IPS-18a (cell line): ENCODE results near the gene SLC9A2.

ENCODE experiments used
- H3K27ac ChIP-seq: one replicate; pipeline ENCODE4 v1.5.1; 2013; ENCODE audit warnings: low read length
- H3K27me3 ChIP-seq: one replicate; pipeline ENCODE4 v1.6.1; 2013; ENCODE audit warnings: mild to moderate bottlenecking, low read length; ENCODE audit not compliant: control insufficient read depth, insufficient read depth
- H3K36me3 ChIP-seq: one replicate; pipeline ENCODE4 v1.6.1; 2013; ENCODE audit warnings: low read depth, low read length; ENCODE audit not compliant: control insufficient read depth
- H3K4me1 ChIP-seq: one replicate; pipeline ENCODE4 v1.6.1; 2013; ENCODE audit warnings: low read depth, low read length; ENCODE audit not compliant: control insufficient read depth
- H3K4me3 ChIP-seq: one replicate; pipeline ENCODE4 v1.5.1; 2013; ENCODE audit warnings: low read length
- H3K9ac ChIP-seq: one replicate; pipeline ENCODE4 v1.6.1; 2013; ENCODE audit warnings: mild to moderate bottlenecking, low read length, moderate library complexity
- H3K9me3 ChIP-seq: one replicate; pipeline ENCODE4 v1.6.1; 2013; ENCODE audit warnings: low read depth, low read length; ENCODE audit not compliant: control insufficient read depth

SLC9A2 gene

GRCh38 chr2:102660574-102660973 is 41.2 kb downstream of the SLC9A2 start:
- Histone ChIP-seq H3K27me3 (no peaks in the 10 kb centered on the region), H3K9ac (no peak overlapping the region), H3K36me3 (no peaks in the 10 kb centered on the region), H3K4me3 (no peak overlapping the region), H3K27ac (no peak overlapping the region), H3K9me3 (no peaks in the 10 kb centered on the region), H3K4me1 (peaks cover 6% of the 10 kb centered on the region)

- no peaks in the 10 kb centered on the region for H3K9me3 ChIP-seq
- H3K9ac ChIP-seq: no peak overlapping the region
- H3K4me3 ChIP-seq: no peak overlapping the region
- H3K27ac ChIP-seq: no peak overlapping the region
- H3K36me3 ChIP-seq: no peaks in the 10 kb centered on the region
- H3K27me3 ChIP-seq: no peaks in the 10 kb centered on the region
- peaks cover 6% of the 10 kb centered on the region for H3K4me1 ChIP-seq
Observed at GRCh38 chr2:102661846-102662245, 42.5 kb downstream of the SLC9A2 start.

- no peak overlapping the region for H3K9ac ChIP-seq
- H3K4me3 ChIP-seq: no peak overlapping the region
- H3K4me1 ChIP-seq: no peaks in the 10 kb centered on the region
- H3K9me3 ChIP-seq: no peaks in the 10 kb centered on the region
- no peaks in the 10 kb centered on the region for H3K36me3 ChIP-seq
- no peaks in the 10 kb centered on the region for H3K27me3 ChIP-seq
- H3K27ac ChIP-seq: no peak overlapping the region
Observed at GRCh38 chr2:102662833-102663232, 43.5 kb downstream of the SLC9A2 start.

- H3K9ac ChIP-seq: no peak overlapping the region
Observed at GRCh38 chr2:102663381-102663780, 44.0 kb downstream of the SLC9A2 start.

GRCh38 chr2:102664471-102664909 is 45.1 kb downstream of the SLC9A2 start:
- Histone ChIP-seq H3K4me3 (no peak overlapping the region), H3K9ac (no peak overlapping the region), H3K9me3 (no peaks in the 10 kb centered on the region), H3K4me1 (no peaks in the 10 kb centered on the region), H3K27ac (no peak overlapping the region), H3K27me3 (no peaks in the 10 kb centered on the region), H3K36me3 (no peaks in the 10 kb centered on the region)

More at GRCh38 chr2:102663381-102663780, 44.0 kb downstream of the SLC9A2 start:
- Histone ChIP-seq H3K27ac (no peak overlapping the region), H3K9me3 (no peaks in the 10 kb centered on the region), H3K4me3 (no peak overlapping the region), H3K4me1 (no peaks in the 10 kb centered on the region), H3K27me3 (no peaks in the 10 kb centered on the region), H3K36me3 (no peaks in the 10 kb centered on the region)

GRCh38 chr2:102667072-102667471 is 47.7 kb downstream of the SLC9A2 start:
- Histone ChIP-seq H3K36me3 (no peaks in the 10 kb centered on the region), H3K27me3 (no peaks in the 10 kb centered on the region), H3K9me3 (no peaks in the 10 kb centered on the region), H3K9ac (no peak overlapping the region), H3K4me1 (no peaks in the 10 kb centered on the region), H3K4me3 (no peak overlapping the region), H3K27ac (no peak overlapping the region)

- H3K9me3 ChIP-seq: no peaks in the 10 kb centered on the region
- no peak overlapping the region for H3K4me3 ChIP-seq
- no peak overlapping the region for H3K27ac ChIP-seq
- H3K9ac ChIP-seq: no peak overlapping the region
- no peaks in the 10 kb centered on the region for H3K36me3 ChIP-seq
- no peaks in the 10 kb centered on the region for H3K27me3 ChIP-seq
- no peaks in the 10 kb centered on the region for H3K4me1 ChIP-seq
Observed at GRCh38 chr2:102668171-102668570, 48.8 kb downstream of the SLC9A2 start.

GRCh38 chr2:102669401-102669800 is 50.0 kb downstream of the SLC9A2 start:
- no peaks in the 10 kb centered on the region for H3K27me3 ChIP-seq
- no peaks in the 10 kb centered on the region for H3K4me1 ChIP-seq
- no peak overlapping the region for H3K4me3 ChIP-seq
- no peak overlapping the region for H3K9ac ChIP-seq
- H3K27ac ChIP-seq: no peak overlapping the region
- H3K36me3 ChIP-seq: no peaks in the 10 kb centered on the region
- H3K9me3 ChIP-seq: no peaks in the 10 kb centered on the region

- Histone ChIP-seq H3K27me3 (no peaks in the 10 kb centered on the region), H3K27ac (no peak overlapping the region), H3K4me3 (no peak overlapping the region), H3K36me3 (no peaks in the 10 kb centered on the region), H3K9me3 (no peaks in the 10 kb centered on the region), H3K4me1 (no peaks in the 10 kb centered on the region), H3K9ac (no peak overlapping the region)
Observed at GRCh38 chr2:102672107-102672776, 52.9 kb downstream of the SLC9A2 start.

GRCh38 chr2:102674370-102674769 is 55.0 kb downstream of the SLC9A2 start:
- Histone ChIP-seq H3K9ac (no peak overlapping the region), H3K4me1 (no peaks in the 10 kb centered on the region), H3K9me3 (no peaks in the 10 kb centered on the region), H3K4me3 (no peak overlapping the region), H3K27ac (no peak overlapping the region), H3K36me3 (no peaks in the 10 kb centered on the region), H3K27me3 (no peaks in the 10 kb centered on the region)

- H3K9ac ChIP-seq: no peak overlapping the region
- no peaks in the 10 kb centered on the region for H3K27me3 ChIP-seq
- H3K4me3 ChIP-seq: no peak overlapping the region
- H3K4me1 ChIP-seq: no peaks in the 10 kb centered on the region
- no peaks in the 10 kb centered on the region for H3K9me3 ChIP-seq
- no peak overlapping the region for H3K27ac ChIP-seq
- H3K36me3 ChIP-seq: no peaks in the 10 kb centered on the region
Observed at GRCh38 chr2:102674836-102675235, 55.5 kb downstream of the SLC9A2 start.
